T47D (cell line): Measurements from ENCODE around the gene MICAL3.

Source experiments
- DNase-seq, 2 experiments: peaks; one replicate each; pipeline versions ENCODE4 v3.0.0 to v3.0.0-alpha.2; 2011 to 2012; ENCODE audit warnings: low read depth in 1 of 2, low spot score in 1 of 2
- JUND ChIP-seq: IDR thresholded peaks from 2 replicates; pipeline ENCODE4 v1.6.1; 2012; ENCODE audit warnings: low read depth
- in situ Hi-C: cut with HindIII; loops from 2 replicates; pipeline ENCODE4 v1.10.0; 2016; ENCODE audit warnings: low sequenced_read_pairs, low pct_unique_long_range_greater_than_20kb

The MICAL3 gene

GRCh38 chr22:17829695-17830042, 194.7 kb downstream of the MICAL3 start:
- no peak for TF ChIP-seq JUND
- in situ Hi-C loops: no loop called here

DNA sequence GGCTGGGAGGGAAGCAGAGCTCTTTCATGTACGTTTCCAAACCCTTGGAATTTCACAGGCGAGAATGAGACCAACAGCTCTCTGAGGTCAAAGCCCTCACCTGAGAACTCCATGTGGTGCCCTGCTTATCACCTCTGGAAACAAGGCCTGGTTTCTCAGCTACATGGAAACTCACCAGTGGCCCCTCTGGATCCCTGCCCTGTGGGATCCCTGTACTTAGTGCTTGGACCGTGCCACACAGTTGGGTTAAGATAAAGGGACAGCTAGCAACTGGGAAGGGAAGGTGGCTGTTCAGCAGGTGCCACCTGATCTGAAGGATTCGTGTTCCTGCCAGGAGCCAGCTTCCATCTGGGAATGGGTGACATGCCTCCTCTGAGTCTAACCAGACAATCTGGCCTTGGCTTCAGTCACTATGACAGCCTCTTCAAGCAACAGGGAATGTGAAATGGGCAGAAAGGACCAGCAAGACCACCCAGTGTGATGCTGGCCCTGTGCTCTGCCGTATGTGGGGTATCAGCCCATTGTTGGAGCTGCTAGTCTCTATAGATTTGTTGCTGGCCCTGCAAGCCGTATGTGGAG, 195.8 kb downstream of the MICAL3 start:
- DNase-seq: no peak
- in situ Hi-C loops: no loop called here
- no peak for TF ChIP-seq JUND

More at GRCh38 chr22:17829695-17830042, 194.7 kb downstream of the MICAL3 start:
- DNase-seq: no peak

GRCh38 chr22:17827466-17827865, 196.9 kb downstream of the MICAL3 start:
- in situ Hi-C loops: no loop called here
- DNase-seq: no peak

GRCh38 chr22:17825876-17826550, 198.3 kb downstream of the MICAL3 start:
- in situ Hi-C loops: no loop called here
- TF ChIP-seq JUND: no peak
- DNase-seq: no peak

More at GRCh38 chr22:17827466-17827865, 196.9 kb downstream of the MICAL3 start:
- no peak for TF ChIP-seq JUND

- DNase-seq: no peak
- no peak for TF ChIP-seq JUND
- in situ Hi-C loops: no loop called here
Measured at GRCh38 chr22:17824457-17824856, 199.9 kb downstream of the MICAL3 start.

DNA sequence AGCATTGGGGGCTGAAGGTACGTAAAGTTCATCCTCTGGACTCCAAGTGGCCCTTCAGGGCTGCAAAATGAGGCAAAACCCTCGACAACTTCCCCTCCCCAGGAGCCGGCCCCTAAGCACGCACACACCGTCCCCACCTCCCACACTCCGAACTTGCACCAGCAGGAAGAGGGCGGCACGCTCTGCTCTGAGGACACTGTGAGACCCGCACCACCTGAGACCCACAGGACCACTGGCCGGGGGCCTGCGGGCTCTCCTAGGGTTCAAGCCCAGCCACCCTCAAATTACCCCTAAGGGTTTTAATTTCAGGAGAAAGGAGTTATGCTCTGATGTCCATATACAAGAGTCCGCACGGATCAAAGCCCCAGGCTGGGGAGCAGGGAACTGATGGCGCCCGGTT, 200.4 kb downstream of the MICAL3 start:
- no peak for DNase-seq
- TF ChIP-seq JUND: no peak
- in situ Hi-C loops: no loop called here

- DNase-seq: no peak
- TF ChIP-seq JUND: no peak
- in situ Hi-C loops: no loop called here
Measured at GRCh38 chr22:17823226-17823625, 201.1 kb downstream of the MICAL3 start.

- in situ Hi-C loops: no loop called here
- DNase-seq: no peak
- no peak for TF ChIP-seq JUND
Measured at GRCh38 chr22:17822087-17822486, 202.3 kb downstream of the MICAL3 start.

- no peak for TF ChIP-seq JUND
- in situ Hi-C loops: no loop called here
- no peak for DNase-seq
Measured at GRCh38 chr22:17820879-17821439, 203.4 kb downstream of the MICAL3 start.

DNA sequence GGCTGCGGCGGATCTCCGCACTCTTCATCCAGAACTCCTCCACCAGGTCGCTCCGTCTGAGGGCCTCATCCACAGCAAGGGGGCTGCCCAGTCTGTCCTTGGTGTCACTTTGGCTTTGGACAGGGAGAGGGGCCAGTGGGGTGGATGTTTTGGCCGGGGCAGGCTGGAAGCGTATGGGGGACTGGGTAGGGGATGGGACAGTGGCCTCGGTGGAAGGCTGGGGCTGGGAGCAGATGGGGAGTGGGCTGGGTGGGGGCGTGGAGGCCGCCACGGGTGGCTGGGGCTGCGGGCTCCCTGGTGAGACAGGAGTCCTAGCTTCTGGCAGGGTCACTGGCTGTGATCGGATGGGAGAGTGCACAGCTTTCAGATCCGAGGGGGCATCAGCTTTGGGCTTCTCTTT, 205.7 kb downstream of the MICAL3 start:
- DNase-seq: no peak
- in situ Hi-C loops: no loop called here
- no peak for TF ChIP-seq JUND

- in situ Hi-C loops: no loop called here
- DNase-seq: no peak
- no peak for TF ChIP-seq JUND
Measured at GRCh38 chr22:17818180-17818579, 206.2 kb downstream of the MICAL3 start.

GRCh38 chr22:17817511-17818065, 206.8 kb downstream of the MICAL3 start:
- DNase-seq: no peak
- no peak for TF ChIP-seq JUND
- in situ Hi-C loops: no loop called here

DNA sequence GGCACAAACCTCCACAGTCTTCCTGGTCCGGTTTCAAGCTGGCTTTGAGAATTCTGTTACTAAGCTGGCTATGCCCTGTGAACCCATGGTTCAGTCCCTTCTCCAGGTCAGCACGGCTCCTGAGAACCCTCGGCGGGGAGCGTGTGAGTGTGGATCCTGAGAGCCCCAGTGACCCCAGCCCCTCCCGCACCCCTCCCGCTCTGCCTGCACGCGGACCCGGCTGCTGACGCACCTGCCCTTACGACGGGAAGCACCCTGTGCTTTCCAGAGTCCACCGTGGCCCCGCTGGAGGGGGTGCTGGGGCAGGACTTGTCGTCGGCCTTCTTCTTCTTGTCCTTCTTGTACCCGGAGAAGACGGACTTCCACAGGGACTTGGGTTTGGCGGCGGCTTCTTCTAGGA, 207.3 kb downstream of the MICAL3 start:
- DNase-seq: no peak
- TF ChIP-seq JUND: no peak
- in situ Hi-C loops: no loop called here
